PC-3 (cell line): ENCODE measurements around the gene IRS2. TPM values are rescaled to one million over a fixed set of nuclear protein-coding genes. Genes with fewer than 3 reads are reported as not detected.

Experiments
- ATAC-seq: fragments of 200-7000 bp; cut with Tn5 transposase; 2 replicates; pipeline ENCODE4 v1.9.1; 2020; ENCODE audit warnings: mild to moderate bottlenecking, moderate library complexity
- BruUV-seq: library from RNA; stranded (reverse); fragments of 400-500 nt; replicated peaks from 2 replicates; lab custom pipeline; 2021; lab: Mats Ljungman, UMichigan
- CTCF ChIA-PET: fragments of 300-600 bp; sonication (Branson Sonifier 250); formaldehyde crosslinking; loops from one replicate; lab custom pipeline; 2022; ENCODE audit warnings: antibody characterized with exemption; lab: Charles Lee
- POLR2A ChIA-PET: fragments of 300-600 bp; sonication (Branson Sonifier 250); formaldehyde crosslinking; loops from one replicate; lab custom pipeline; 2022; ENCODE audit warnings: antibody characterized with exemption; ENCODE audit not compliant: unreplicated experiment; lab: Charles Lee
- DNase-seq: peaks from one replicate; pipeline ENCODE4 v3.0.0-alpha.2; 2015
- H2AFZ ChIP-seq: fragments of 300-600 bp; sonication (generic); 2 replicates; pipeline ENCODE4 v1.6.0; 2016; ENCODE audit warnings: antibody characterized with exemption, low read length
- H3F3A ChIP-seq: fragments of 300-600 bp; sonication (generic); one replicate; pipeline ENCODE4 v1.6.0; 2017; ENCODE audit warnings: antibody characterized with exemption, low read length, control low read depth, mild to moderate bottlenecking; ENCODE audit not compliant: unreplicated experiment
- H3K27ac ChIP-seq: fragments of 300-600 bp; sonication (generic); 2 replicates; pipeline ENCODE4 v1.5.1; 2016; ENCODE audit warnings: mild to moderate bottlenecking, low read length
- H3K27me3 ChIP-seq: fragments of 300-600 bp; sonication (generic); 2 replicates; pipeline ENCODE4 v1.6.1; 2016; ENCODE audit warnings: low read length, mixed read lengths
- H3K36me3 ChIP-seq: fragments of 300-600 bp; sonication (generic); 2 replicates; pipeline ENCODE4 v1.6.1; 2016; ENCODE audit warnings: low read depth, mixed run types, low read length, mixed read lengths
- H3K4me1 ChIP-seq: fragments of 300-600 bp; sonication (generic); 2 replicates; pipeline ENCODE4 v1.5.1; 2016; ENCODE audit warnings: low read length; ENCODE audit not compliant: insufficient read depth
- H3K4me2 ChIP-seq: fragments of 300-600 bp; sonication (generic); 2 replicates; pipeline ENCODE4 v1.6.0; 2016; ENCODE audit warnings: low read length
- H3K4me3 ChIP-seq: fragments of 300-600 bp; sonication (generic); 2 replicates; pipeline ENCODE4 v1.5.1; 2016; ENCODE audit warnings: mild to moderate bottlenecking, low read length, mixed read lengths
- H3K79me2 ChIP-seq: fragments of 300-600 bp; sonication (generic); 2 replicates; pipeline ENCODE4 v1.6.1; 2017; ENCODE audit warnings: low read length, mixed read lengths
- H3K9ac ChIP-seq: fragments of 300-600 bp; sonication (generic); 2 replicates; pipeline ENCODE4 v1.6.0; 2016; ENCODE audit warnings: mild to moderate bottlenecking, low read length
- H3K9me2 ChIP-seq: fragments of 300-600 bp; sonication (generic); replicated peaks from 2 replicates; pipeline ENCODE4 v1.6.1; 2016; ENCODE audit warnings: mixed run types, low read length, mixed read lengths
- H3K9me3 ChIP-seq: fragments of 300-600 bp; sonication (generic); 2 replicates; pipeline ENCODE4 v1.6.1; 2016; ENCODE audit warnings: low read length, mixed read lengths
- H4K20me1 ChIP-seq: fragments of 300-600 bp; sonication (generic); 2 replicates; pipeline ENCODE4 v1.6.1; 2016; ENCODE audit warnings: low read length, mixed read lengths
- EZH2 ChIP-seq: fragments of 300-600 bp; sonication (generic); IDR thresholded peaks from one replicate; pipeline ENCODE4 v1.6.1; 2017; ENCODE audit warnings: antibody characterized with exemption, mild to moderate bottlenecking, low read length; ENCODE audit not compliant: unreplicated experiment
- EZH2phosphoT487 ChIP-seq: fragments of 300-600 bp; sonication (generic); IDR thresholded peaks from 2 replicates; pipeline ENCODE4 v1.6.1; 2018; ENCODE audit warnings: mild to moderate bottlenecking, antibody characterized with exemption, low read length, borderline replicate concordance
- intact Hi-C: fragments of 100-400 bp; cut with micrococcal nuclease; formaldehyde crosslinking; loops from 2 replicates; pipeline ENCODE4 v1.9.0; 2023
- total RNA-seq: library from RNA; depleted of rRNA; stranded (reverse); fragments of >200 nt; gene quantifications from 2 replicates; pipeline ENCODE4 v1.2.3, GENCODE V29; 2014
- TF ChIP-seq, protein P1 (sequence below): fragments of 300-600 bp; sonication (generic); conservative IDR thresholded peaks from 2 replicates; pipeline ENCODE4 v1.5.1; 2017; ENCODE audit warnings: antibody characterized with exemption, low read depth, mild to moderate bottlenecking, low read length

Gene IRS2
- total RNA-seq, 1 experiment from 2014 or later = 5.6 TPM

DNA sequence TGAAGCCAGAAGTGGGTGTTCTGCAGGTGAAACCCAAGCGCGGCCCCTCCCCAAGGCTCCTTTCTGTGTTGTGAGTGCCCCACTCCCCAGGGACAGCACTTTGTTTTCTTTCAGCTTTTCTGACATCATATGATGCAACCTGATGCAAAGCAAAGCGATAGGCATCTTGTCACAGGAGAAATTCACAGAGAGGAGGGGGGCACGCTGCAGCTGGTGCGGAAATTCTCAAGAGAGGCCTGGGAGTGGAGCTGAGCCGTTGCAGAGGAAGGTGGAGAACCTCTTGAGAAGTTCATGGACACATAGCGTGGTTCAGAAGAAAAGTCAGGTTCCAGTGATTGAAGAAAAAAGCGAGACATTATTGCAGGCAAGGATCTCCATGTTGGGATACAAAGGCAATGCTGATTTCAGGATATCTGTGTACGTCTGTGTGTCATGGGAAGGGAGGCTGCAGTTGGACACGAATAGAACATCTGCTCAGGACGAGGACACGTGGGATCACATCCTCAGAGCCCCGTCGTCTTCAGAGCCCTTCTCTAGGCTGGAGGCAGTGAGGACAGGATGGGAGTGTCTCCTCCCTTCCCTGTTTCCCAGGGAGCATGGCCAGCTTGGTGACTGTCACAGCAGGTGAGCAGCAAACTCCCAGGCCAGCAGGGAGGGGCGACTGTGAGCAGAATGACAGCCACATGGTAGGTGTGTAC, 79.2 kb downstream of the IRS2 start:
- H3F3A ChIP-seq = no peaks in the 10 kb centered on the region
- H4K20me1 ChIP-seq = no peaks in the 10 kb centered on the region
- POLR2A ChIA-PET = no interaction called here
- CTCF ChIA-PET = no interaction called here
- no peaks in the 10 kb centered on the region for H3K27me3 ChIP-seq
- H3K4me1 ChIP-seq = peaks cover 7% of the 10 kb centered on the region; the same call in 1 of the 2 replicates
- no peak overlapping the region for H3K27ac ChIP-seq
- BruUV-seq = no TSS peak
- no peaks in the 10 kb centered on the region for H3K9me2 ChIP-seq
- no peak overlapping the region for H3K4me2 ChIP-seq
- no peak for TF ChIP-seq EZH2phosphoT487
- TF ChIP-seq, protein P1, sequence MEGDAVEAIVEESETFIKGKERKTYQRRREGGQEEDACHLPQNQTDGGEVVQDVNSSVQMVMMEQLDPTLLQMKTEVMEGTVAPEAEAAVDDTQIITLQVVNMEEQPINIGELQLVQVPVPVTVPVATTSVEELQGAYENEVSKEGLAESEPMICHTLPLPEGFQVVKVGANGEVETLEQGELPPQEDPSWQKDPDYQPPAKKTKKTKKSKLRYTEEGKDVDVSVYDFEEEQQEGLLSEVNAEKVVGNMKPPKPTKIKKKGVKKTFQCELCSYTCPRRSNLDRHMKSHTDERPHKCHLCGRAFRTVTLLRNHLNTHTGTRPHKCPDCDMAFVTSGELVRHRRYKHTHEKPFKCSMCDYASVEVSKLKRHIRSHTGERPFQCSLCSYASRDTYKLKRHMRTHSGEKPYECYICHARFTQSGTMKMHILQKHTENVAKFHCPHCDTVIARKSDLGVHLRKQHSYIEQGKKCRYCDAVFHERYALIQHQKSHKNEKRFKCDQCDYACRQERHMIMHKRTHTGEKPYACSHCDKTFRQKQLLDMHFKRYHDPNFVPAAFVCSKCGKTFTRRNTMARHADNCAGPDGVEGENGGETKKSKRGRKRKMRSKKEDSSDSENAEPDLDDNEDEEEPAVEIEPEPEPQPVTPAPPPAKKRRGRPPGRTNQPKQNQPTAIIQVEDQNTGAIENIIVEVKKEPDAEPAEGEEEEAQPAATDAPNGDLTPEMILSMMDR = no peak
- no peak for TF ChIP-seq EZH2
- no peaks in the 10 kb centered on the region for H3K79me2 ChIP-seq
- no peak overlapping the region for H2AFZ ChIP-seq
- DNase-seq (no peak), ATAC-seq (no peak)
- H3K9ac ChIP-seq = no peak overlapping the region
- no peak overlapping the region for H3K4me3 ChIP-seq
- H3K36me3 ChIP-seq = no peaks in the 10 kb centered on the region
- intact Hi-C loops = no loop called here
- no peaks in the 10 kb centered on the region for H3K9me3 ChIP-seq

DNA sequence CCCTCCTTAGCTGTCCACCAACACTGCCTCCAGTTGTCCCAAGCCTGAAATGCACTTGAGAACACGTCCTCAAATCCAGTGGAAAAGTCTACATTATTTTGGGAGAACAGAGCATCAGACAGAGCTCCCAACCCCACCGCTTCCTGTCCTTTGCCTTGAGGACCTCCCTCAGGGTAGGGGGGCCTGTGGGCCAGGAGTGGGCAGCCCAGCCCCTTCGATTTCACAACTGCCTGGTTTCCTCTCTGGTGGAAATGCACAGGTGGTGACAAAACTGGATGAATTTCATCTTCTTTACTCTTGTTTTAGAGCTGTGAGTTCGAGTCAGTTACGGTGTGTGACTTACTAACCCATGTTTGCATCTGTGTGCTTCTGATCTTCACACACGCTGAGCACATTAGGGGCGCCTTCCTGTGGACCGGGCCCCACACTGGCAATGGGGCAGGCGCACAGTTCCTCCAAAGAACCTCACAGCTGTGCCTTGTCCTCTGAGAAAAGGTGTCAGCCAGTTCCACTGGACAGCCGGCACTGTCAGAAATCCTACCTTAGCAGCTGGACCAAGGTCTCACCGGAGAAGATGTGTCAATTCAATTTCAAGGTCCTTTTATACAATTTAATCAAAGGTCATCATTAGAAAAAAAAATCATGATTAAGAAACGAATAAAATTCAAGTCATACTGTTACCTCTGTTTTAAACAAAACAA, 80.2 kb downstream of the IRS2 start:
- ChIA-PET POLR2A (no interaction called here), CTCF (no interaction called here)
- Histone ChIP-seq H3K79me2 (no peaks in the 10 kb centered on the region), H3K9ac (no peak overlapping the region), H2AFZ (no peak overlapping the region), H3K27me3 (no peaks in the 10 kb centered on the region), H4K20me1 (no peaks in the 10 kb centered on the region), H3K9me3 (no peaks in the 10 kb centered on the region), H3K36me3 (no peaks in the 10 kb centered on the region), H3K4me2 (no peak overlapping the region), H3F3A (no peaks in the 10 kb centered on the region), H3K4me3 (no peak overlapping the region), H3K4me1 (peaks cover 7% of the 10 kb centered on the region; the same call in 1 of the 2 replicates), H3K27ac (no peak overlapping the region), H3K9me2 (no peaks in the 10 kb centered on the region)
- intact Hi-C loops = no loop called here
- TF ChIP-seq, protein P1 = no peak
- TF ChIP-seq EZH2phosphoT487 (no peak), EZH2 (no peak)
- ATAC-seq (no peak), DNase-seq (no peak)
- BruUV-seq = no TSS peak
